GM21723 (cell line): ENCODE data around the gene BTBD19.
A peak's percentile ranks its signal among the peaks of the same experiment; 100 is the strongest.
"Not testable (repeated sequence)": the region's sequence is repeated elsewhere in the genome, so short reads cannot be mapped to it uniquely, and the experiment has no call there.

ENCODE experiments used
- ATAC-seq: cut with Tn5 transposase; IDR thresholded peaks from one replicate; pipeline ENCODE4 v1.9.1; 2021; ENCODE audit warnings: mild to moderate bottlenecking, moderate library complexity; ENCODE audit not compliant: unreplicated experiment

Gene BTBD19

DNA sequence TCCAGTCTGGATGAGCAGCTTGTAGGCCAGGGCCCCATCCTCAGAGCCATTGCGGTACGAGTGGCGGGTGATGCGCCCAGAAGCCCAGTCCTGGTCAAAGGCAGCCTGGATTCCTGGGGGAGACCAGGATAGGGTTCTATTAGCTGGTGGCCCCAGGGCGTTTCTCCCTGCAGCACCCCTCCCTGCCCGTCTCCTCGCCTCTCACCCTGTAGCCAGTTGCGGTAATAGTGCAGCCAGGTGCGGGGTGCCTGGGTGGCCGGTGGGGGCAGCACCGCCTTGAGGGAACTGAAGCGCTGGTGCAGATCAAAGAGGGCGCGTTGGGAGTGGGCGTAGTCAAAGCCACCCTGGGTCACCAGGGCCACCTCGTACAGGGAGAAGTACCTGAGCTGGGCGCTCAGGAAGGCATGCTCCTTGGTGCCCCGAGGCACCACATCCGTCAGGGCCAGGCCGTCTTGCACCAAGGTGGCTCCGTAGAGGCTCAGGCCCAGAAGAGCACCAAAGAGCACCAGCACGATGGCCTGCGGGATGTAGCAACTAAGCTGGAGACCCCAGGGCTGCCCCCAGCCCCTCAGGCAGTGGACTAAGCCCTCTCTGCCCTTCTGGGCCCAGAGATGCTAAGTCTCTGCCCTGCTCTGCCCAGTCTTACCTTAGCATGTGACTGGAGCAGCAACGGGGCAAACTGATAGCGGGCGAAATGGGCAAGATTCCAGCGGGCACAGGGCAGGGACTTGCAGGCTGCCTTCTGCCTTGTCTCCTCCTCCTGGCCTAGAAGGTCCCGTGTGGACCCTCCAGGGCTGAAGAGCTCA, 19.1 kb downstream of the BTBD19 start:
- ATAC-seq: no peak

DNA sequence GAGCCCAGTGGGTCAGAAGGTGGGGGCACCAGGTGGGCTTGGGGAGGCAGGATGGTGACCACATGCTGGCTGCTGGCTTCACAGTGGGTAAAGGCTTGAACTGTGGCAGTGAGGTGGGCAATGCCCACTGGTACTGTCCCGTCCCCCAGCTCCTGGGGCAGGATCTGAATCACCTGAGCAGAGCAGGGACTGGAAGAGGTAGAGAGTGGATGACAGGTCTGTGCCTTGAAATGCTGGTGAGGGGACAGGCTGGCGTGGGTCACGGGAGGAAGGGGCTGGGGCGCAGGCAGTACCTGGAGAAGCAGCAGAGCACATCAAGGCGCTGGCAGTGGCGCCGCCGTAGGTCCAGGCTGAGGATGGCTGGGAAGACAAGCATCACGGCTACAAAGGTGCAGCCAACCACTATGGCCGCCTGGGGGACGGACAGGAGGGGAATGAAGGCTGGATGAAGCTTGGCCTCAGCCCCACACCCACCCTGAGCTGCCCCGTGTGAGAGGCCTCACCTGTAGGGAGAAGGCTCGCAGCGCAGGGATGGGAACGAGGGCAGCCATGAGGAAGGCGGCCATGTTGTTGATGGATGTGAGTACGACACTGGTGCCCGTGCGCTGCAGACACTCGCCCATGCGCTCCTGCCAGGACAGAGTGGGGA, 19.8 kb downstream of the BTBD19 start:
- no peak for ATAC-seq

DNA sequence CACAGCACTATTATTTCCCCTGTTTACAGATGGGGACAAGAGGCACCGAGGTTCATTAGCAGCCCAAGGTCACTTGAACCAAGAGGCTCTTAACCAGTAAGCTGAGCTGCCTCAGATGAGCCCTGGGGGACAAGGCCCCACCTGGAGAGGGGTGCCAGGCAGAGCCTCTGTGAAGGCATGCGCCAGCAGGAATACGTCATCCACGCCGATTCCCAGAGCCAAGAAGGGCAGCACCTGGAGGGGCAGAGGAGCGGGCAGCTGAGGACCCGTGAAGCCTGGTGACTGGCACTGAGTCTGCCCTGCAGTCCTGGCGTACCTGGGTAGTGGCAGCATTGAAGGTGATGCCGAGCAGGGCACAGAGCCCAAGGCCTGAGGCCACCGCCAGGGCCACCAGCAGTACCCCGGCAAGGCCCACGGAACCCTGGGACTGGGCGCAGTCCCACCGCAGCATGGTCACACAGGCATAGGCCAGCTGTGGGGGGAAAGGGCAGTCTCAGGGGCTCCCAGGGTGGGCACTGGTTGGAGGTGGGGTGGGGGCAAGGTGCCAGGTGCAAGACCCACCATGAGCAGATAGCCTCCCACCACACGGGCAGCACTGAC, 20.6 kb downstream of the BTBD19 start:
- no peak for ATAC-seq

DNA sequence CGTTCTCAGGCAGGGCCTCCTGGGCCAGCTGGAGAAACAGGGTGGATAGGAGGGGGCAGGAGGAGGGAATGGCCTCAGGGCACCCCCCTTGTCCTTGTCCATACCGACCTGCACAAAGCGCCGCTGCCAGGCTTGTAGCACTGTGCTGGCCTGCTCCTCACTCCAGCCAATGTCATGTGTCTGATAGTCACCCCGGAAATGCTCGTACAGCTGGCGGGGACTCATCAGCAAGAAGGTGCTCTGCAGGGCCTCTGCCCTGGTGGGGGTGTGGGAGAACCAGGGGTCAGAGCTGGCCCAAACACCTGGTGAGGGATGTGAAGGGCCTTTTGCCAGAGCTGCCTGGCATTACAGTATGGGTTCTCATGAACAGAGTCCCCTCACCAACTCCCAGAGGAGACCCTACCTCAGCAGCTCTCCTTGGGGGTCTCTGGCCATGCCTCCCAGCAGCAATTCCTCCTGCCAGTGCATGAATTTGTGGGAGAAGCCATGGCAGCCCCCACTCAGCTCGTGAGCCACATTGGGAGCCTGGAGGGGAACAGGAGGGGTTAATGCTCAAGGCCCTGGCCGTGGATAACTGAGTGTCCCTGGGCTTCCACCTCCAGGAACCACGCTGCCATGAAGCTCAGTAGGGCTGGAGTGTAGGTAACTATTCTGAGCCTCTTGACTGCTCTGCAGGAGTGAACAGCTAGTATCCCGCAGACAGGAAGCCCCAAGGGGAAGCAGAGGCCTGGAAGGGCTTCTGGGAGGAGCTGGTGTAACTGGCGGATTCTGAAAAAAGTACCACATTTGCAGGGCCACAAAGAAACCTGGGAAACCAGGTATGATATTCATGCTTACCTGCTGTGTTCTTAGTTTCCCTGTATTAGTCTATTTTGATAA, 21.4 kb downstream of the BTBD19 start:
- ATAC-seq: no peak

DNA sequence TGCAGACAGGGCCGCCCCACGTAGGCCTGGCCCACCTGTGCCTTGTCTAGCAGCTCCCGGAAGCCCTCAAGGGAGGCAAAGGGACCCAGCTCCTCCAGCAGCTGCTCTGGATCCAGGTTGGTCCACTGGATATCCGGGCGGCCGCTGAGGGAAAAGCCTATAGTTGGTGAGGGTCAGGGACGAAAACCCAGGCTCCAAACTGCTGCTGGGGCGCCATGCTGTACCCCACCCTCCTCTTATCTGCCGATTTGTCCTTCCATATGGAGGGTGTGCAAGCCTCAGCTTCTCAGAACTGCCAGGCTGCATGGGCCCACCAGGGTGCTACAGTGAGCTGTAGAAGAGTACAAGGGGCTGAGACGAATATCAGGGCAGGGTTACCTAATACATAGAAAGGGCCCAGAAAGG, 22.6 kb downstream of the BTBD19 start:
- no peak for ATAC-seq

DNA sequence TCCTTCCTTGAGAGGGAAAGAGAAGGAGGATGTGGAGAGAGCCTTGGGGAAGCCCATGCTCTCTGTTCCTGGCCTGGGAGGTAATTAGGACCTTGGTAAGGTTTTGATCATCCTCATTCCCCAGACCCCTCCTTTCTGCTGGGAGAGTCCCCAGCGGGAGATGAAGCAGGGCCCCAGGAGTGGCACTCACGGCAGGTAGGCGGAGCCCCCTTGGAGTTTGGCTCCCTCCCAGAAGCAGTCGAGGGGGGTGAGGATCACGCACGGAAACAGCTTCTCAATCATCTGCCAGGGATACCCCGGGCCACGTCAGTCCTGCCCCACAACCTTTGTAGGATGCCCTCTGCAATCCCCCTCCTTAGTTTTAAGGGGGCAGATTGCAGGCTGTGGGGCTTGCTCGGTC, 23.2 kb downstream of the BTBD19 start:
- ATAC-seq: no peak

DNA sequence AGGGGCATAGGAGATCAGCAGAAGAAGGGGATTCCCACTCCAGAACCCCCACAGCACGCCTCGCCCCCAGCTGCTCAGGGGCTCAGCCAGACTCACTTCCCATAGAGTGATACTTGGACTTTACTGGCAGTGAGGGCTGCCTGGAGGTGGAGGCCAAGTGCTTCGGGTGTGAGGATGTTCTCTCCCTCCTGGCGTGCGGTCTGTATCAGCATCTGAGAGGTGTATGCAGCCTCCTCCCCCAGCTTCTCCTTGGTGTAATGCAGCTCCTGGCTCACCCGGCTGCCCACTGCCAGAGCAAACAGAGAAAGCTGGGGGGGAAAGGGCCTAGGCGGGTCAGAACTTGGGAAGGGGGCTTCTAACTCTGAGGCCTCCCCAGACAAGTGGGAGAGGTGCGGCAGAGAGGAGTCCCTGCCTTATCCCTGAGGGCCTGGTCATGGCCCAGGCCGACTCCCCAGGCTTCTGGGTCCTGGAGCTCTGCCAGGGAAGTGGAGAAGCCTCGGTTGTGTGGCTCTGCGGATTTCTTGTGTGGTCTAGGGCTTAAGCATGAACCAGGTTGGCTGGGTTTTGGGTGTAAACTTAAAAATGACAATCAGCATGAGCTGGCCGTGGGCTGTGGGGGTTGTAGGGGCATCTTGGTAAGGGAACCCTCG, 23.9 kb downstream of the BTBD19 start:
- no peak for ATAC-seq

DNA sequence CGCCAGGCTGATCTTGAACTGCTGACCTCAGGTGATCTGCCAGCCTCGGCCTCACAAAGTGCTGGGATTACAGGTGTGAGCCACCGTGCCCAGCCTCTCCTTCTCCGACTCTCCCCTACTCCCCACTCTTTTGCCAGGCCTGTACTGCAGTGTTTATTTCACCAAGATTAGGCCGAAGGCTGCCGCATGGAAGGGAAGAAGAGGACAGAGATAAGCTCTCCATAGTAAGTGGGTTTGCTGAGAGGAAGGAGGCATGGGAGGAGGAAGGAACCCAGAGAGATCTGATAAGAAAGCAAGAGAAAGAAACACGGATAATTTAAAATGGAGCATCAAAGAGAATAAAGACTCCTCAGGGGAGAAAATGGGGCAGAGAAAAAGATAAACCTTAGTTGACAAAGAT, 26.0 kb downstream of the BTBD19 start:
- ATAC-seq: no peak

DNA sequence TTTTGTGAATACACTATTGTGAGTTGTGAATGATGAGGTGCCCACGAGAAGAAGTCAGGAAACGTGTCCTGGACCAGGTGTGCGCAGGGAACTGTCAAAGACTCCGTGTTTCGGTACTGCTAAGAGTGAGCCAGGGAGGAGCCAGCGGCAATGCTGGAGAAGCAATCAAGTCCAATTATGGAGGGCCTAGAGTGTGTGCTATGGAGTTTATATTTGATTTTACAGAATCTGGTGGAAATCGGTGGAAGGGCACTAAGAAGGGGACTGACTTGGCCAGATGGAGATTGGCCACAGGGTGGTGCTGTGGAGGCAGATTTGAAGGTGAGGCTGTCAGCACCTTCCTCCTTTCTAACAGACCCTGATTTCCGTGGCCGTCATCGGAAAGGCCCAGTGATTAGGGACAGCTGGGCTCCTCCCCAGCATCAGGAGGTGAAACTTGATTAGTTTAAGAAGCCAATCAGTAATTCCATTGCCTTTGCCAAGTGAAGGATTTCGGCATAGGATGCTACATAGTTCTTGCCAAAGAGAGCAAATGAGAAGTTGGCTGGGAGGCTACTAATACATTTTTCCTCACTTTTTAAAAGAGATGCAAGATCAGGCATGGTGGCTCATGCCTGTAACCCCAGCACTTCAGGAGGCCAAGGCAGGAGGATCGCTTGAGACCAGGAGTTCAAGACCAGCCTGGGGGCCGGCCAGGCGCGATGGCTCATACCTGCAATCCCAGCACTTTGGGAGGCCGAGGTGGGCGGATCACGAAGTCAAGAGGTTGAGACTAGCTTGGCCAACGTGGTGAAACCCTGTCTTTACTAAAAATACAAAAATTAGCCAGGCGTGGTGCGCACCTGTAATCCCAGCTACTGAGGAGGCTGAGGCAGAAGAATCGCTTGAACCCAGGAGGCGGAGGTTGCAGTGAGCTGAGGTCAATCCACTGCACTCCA, 27.7 kb downstream of the BTBD19 start:
- ATAC-seq: peak; percentile 82

DNA sequence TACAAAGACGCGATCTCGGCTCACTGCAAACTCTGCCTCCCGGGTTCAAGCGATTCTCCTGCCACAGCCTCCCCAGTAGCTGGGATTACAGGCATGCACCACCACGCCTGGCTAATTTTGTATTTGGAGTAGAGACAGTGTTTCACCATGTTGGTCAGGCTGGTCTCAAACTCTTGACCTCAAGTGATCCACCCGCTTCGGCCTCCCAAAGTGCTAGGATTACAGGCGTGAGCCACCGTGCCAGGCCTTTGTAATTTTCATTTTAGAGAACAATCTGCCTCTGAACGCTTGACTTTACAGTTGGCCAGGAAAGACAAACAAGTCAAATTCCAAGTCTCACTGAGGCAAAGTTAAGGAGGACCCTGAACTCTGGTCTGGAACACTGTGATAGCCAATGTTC, 30.0 kb downstream of the BTBD19 start:
- not testable (repeated sequence) for ATAC-seq

DNA sequence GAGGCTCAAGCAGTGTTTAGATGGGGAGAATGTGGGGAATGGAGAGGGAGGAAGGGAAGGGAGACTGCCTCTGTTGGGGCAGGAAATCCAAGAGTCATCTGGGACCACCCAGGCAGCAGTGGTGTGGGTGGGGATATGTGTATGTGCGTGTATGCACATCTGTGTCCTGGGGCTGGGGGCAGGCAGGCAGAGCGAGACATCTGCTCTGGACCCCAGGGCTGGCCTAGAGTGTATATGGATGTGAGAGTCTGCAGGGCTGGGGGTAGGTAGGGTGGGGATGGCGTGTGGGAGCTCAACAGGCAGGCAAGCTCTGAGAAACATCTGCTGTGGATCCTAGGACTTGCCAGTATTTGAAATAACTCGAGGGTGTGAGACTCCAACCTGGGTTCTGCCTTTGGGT, 31.3 kb downstream of the BTBD19 start:
- ATAC-seq: no peak

DNA sequence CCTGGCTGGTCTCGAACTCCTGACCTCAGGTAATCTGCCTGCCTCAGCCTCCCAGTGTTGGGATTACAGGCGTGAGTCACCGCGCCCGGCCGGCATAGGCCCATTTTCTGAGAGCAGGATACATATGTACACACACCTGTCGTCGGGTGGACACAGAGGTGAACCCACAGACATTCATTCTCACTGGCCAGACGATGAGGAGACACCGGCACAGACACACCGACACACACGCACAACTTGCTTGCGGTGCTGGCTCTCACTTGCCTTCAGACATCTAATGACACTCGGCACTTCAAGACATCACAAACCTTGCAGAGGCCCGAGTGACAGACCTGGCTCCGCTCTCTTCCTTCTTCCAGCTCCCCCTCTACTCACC, 34.2 kb downstream of the BTBD19 start:
- no peak for ATAC-seq

DNA sequence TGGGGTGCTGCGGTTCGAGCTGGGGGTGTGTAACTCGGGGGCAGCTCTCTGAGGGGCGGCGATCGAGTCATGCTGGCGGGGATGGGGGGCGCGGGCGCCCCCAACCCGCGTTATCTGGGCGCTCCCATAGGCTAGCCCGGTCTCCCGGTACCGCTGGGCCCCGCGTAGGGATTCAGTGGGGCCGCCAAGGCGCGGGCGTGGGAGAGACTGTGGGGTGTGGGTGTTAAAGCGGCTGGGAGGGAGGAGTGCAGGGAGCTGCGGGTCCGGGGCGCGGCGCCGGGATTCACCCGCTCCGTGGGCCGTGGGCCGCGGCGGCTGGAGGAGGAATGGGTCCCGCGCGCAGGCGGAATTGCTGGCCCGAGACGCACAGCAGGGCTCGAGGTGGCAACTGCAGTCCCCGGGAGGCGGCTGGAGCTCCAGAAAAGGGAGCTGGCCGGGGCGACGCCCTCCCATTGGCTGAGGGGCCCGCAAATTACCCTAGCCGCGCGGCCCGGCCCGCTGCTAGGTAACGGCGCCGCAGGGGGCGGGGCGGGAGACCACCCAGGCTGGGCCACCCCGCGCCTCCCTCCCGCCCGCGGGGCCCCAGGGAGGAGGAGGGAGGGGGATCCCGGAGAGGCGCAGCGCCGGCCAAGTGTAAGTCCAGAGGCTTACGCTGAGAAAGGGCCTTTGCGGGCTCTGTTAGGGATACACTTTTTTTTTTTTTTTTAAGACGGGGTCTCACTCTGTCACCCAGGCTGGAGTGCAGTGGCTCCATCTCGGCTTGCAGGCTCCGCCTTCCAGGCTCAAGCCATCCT, 34.7 kb downstream of the BTBD19 start, which contains the start of gene PTCH2:
Gene PTCH2 (minus strand): TSS at position 392 of the 794 bp plus-strand sequence. CDS start 321 bp downstream, at position 71.
- no peak for ATAC-seq

DNA sequence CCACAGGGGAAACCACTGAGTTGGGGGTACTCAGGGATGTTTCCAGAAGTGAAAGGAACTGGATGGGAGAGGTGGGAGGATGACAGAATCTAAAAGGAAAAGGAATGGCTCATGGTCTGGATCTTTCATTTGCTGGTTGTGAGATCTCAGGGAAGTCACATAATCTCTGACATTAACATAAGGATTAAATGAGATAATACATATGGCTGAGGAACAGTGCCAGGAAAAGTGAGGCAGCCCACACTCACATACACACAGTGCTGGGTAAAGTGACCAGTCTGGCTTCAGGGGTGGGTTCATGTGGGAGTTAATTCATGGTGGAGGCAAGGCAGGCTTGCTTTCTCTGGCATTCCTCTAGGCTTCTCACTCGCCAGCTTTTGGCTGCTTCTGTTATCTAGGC, 38.7 kb downstream of the BTBD19 start:
- no peak for ATAC-seq

DNA sequence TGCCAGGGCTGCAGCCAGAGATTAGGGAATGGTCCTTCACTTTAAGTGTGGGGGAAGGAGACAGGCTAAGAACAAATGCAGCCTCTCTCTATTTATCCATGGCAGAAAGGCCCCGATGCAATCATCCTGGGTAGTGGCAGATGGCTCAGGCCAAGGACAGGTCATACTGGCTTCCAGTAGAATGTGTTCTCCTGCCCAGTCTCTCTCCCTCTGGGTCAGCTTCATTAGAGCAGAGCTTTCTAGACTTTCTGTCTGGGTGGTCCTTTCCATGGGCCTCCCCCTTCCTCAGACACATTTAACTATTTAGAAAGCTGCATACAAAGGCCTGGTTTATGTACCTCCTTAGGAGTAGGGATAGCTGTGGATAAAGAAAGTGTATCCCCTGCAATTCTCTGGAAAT, 39.5 kb downstream of the BTBD19 start:
- no peak for ATAC-seq

DNA sequence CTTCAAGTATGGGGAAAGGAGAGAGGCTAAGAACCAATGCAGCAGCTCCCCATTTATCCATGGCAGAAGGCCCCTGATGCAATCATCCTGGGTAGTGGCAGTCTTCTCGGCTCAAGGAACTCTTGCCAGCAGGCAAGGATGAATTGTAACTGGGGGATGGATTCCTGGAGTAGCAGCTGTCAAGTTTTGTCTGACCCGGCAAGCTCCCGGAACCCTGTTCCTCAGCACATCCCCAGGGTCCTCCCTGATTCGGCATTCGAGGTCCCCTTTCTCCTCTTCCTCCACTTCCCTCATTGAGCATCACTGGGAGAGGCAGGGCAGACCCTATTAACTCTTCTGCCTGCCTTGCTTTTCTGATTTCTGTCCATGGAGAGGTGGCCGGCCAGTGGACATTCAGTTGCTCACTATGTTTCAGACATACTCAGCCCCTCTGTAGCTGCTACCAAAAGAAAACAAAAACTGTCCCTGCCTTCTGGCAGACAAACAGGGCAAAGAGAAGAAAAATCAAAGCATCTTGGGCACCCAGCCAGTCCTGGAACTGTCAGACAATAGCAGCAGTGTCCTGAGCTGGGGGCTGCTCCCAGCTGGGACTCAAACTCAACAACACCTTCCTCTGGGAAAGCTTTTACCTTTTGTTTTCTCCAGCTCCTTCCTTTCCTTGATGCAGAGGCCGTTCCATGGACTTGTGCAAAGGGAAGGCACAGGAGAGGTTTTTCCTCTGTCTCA, 40.3 kb downstream of the BTBD19 start:
- ATAC-seq: no peak

DNA sequence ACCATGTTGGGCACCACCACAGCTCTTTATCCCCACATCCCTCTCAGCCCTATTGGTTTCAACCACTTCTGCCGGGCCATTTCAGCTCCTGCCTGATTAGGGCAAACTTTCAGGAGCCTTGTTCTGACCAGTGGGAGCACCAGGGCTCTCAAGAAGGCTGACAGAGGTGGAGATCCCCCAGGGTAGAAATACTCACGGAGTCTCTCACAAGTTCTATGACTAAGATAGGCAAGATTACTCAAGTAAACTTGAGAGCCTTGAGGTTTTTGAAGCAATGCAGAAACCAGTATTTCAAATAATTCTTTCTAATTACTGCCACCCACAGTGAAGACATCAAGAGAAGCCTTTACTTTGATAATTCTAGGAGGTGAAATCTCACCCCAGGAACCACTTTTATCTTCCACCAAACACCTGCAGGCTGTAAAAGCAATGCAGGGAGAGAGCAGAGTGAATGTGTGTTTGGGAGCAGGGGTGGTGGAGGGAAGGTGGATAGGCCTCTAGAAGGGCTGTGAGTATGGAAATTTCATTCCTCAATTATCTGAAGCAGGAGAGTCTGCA, 41.3 kb downstream of the BTBD19 start:
- ATAC-seq: no peak

DNA sequence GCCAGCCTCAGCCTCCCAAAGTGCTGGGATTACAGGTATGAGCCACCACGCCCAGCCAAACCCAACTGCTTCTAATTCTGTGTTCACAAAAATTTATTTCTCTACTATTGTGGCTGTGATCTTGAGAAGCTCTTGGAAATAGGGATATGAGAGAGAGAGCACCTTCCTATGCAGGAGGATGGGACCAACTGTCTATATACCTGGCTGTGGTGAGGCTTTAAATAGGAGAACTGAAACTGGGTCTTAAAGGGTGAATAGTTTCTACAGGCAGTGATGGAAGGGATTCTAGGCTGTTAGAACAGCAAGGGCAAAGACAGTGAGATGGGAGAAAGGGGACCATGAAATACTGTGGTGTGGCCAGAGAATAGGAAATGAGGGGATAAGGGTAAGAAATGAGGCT, 43.0 kb downstream of the BTBD19 start:
- no peak for ATAC-seq
